HG02610 (cell line): ENCODE data around the gene RECK.
"Not testable (repeated sequence)": the region's sequence is repeated elsewhere in the genome, so short reads cannot be mapped to it uniquely, and the experiment has no call there.

ENCODE experiments used
- ATAC-seq: cut with Tn5 transposase; IDR thresholded peaks from one replicate; pipeline ENCODE4 v1.9.1; 2021; ENCODE audit warnings: mild to moderate bottlenecking, moderate library complexity; ENCODE audit not compliant: unreplicated experiment

RECK gene

GRCh38 chr9:36152741-36153438 is 116.2 kb downstream of the RECK start:
- ATAC-seq = no peak

GRCh38 chr9:36153746-36154145 is 117.0 kb downstream of the RECK start:
- peak; percentile 28 for ATAC-seq

- ATAC-seq = no peak
Observed at GRCh38 chr9:36154331-36154952, 117.7 kb downstream of the RECK start.

GRCh38 chr9:36156116-36156515 is 119.4 kb downstream of the RECK start:
- no peak for ATAC-seq

- no peak for ATAC-seq
Observed at GRCh38 chr9:36158122-36158521, 121.4 kb downstream of the RECK start.

- ATAC-seq = no peak
Observed at GRCh38 chr9:36158917-36159316, 122.2 kb downstream of the RECK start.

GRCh38 chr9:36159509-36159908 is 122.8 kb downstream of the RECK start:
- not testable (repeated sequence) for ATAC-seq

- not testable (repeated sequence) for ATAC-seq
Observed at GRCh38 chr9:36160126-36160525, 123.4 kb downstream of the RECK start.

GRCh38 chr9:36161187-36161586 is 124.5 kb downstream of the RECK start:
- no peak for ATAC-seq

- no peak for ATAC-seq
Observed at GRCh38 chr9:36162211-36162738, 125.6 kb downstream of the RECK start.

- no peak for ATAC-seq
Observed at GRCh38 chr9:36163049-36163785, 126.5 kb downstream of the RECK start.

- ATAC-seq = no peak
Observed at GRCh38 chr9:36163786-36164170, 127.1 kb downstream of the RECK start.

GRCh38 chr9:36164372-36164771 is 127.7 kb downstream of the RECK start:
- no peak for ATAC-seq

GRCh38 chr9:36164989-36165388 is 128.3 kb downstream of the RECK start:
- no peak for ATAC-seq

- no peak for ATAC-seq
Observed at GRCh38 chr9:36165826-36166167, 129.1 kb downstream of the RECK start.

- ATAC-seq = peak; percentile 84
Observed at GRCh38 chr9:36166168-36166927, 129.6 kb downstream of the RECK start.

GRCh38 chr9:36169166-36169565 is 132.5 kb downstream of the RECK start, which contains the start of gene CCIN:
Gene CCIN, plus strand, starts transcription at chr9:36169388. Its CDS starts 115 bp downstream, at chr9:36169503.
- ATAC-seq = no peak

GRCh38 chr9:36169708-36170107 is 133.0 kb downstream of the RECK start:
- ATAC-seq = no peak

- no peak for ATAC-seq
Observed at GRCh38 chr9:36170531-36170930, 133.8 kb downstream of the RECK start.

GRCh38 chr9:36173861-36174260 is 137.1 kb downstream of the RECK start:
- no peak for ATAC-seq
